A673 (cell line): ENCODE measurements around the gene DLX1. TPM values are rescaled to one million over a fixed set of nuclear protein-coding genes. Genes with fewer than 3 reads are reported as not detected.
"Not testable (repeated sequence)": the region's sequence is repeated elsewhere in the genome, so short reads cannot be mapped to it uniquely, and the experiment has no call there.

Experiments used
- BruUV-seq: library from RNA; stranded (reverse); fragments of 400-500 nt; replicated peaks from 2 replicates; lab custom pipeline; 2021; lab: Mats Ljungman, UMichigan
- CTCF ChIA-PET: fragments of 300-600 bp; sonication (Branson Sonifier 250); formaldehyde crosslinking; loops from one replicate; lab custom pipeline; 2022; ENCODE audit warnings: antibody characterized with exemption; lab: Charles Lee
- POLR2A ChIA-PET: fragments of 300-600 bp; sonication (Branson Sonifier 250); formaldehyde crosslinking; loops from one replicate; lab custom pipeline; 2022; ENCODE audit warnings: antibody characterized with exemption; ENCODE audit not compliant: low non-redundant PET; lab: Charles Lee
- DNase-seq: peaks from one replicate; pipeline ENCODE4 v3.0.0-alpha.2; 2015; ENCODE audit warnings: low spot score
- H3K27ac ChIP-seq: fragments of 200-600 bp; sonication (generic); 2 replicates; pipeline ENCODE4 v1.5.1; 2016; ENCODE audit warnings: mixed run types, low read depth, mild to moderate bottlenecking, mixed read lengths, antibody characterized with exemption, low read length; ENCODE audit not compliant: poor library complexity, severe bottlenecking
- H3K27me3 ChIP-seq: fragments of 200-600 bp; sonication (generic); replicated peaks from 2 replicates; pipeline ENCODE4 v1.6.1; 2017; ENCODE audit warnings: mixed run types, low read depth, mild to moderate bottlenecking, mixed read lengths, antibody characterized with exemption, low read length; ENCODE audit not compliant: insufficient read depth, poor library complexity
- H3K36me3 ChIP-seq: fragments of 200-600 bp; sonication (generic); 2 replicates; pipeline ENCODE4 v1.6.1; 2016; ENCODE audit warnings: mixed run types, mild to moderate bottlenecking, mixed read lengths, antibody characterized with exemption, low read length; ENCODE audit not compliant: insufficient read depth, poor library complexity, severe bottlenecking
- H3K4me1 ChIP-seq: fragments of 200-600 bp; sonication (generic); 2 replicates; pipeline ENCODE4 v1.6.1; 2017; ENCODE audit warnings: mixed run types, mild to moderate bottlenecking, mixed read lengths, antibody characterized with exemption, low read length; ENCODE audit not compliant: insufficient read depth, poor library complexity, severe bottlenecking
- H3K4me3 ChIP-seq: fragments of 200-600 bp; sonication (generic); 2 replicates; pipeline ENCODE4 v1.5.1; 2016; ENCODE audit warnings: low read depth, mixed run types, mild to moderate bottlenecking, mixed read lengths, low read length; ENCODE audit not compliant: poor library complexity, severe bottlenecking
- H3K9me3 ChIP-seq: fragments of 200-600 bp; sonication (generic); 2 replicates; pipeline ENCODE4 v1.6.1; 2016; ENCODE audit warnings: mixed run types, low read depth, mild to moderate bottlenecking, mixed read lengths, antibody characterized with exemption, low read length; ENCODE audit not compliant: poor library complexity, severe bottlenecking
- EZH2 ChIP-seq: fragments of 200-600 bp; sonication (generic); IDR thresholded peaks from 2 replicates; pipeline ENCODE4 v1.6.1; 2017; ENCODE audit warnings: borderline replicate concordance, low read depth, mild to moderate bottlenecking, mixed read lengths, antibody characterized with exemption, low read length; ENCODE audit not compliant: poor library complexity, severe bottlenecking
- intact Hi-C: fragments of 100-400 bp; cut with micrococcal nuclease; formaldehyde crosslinking; loops from one replicate; pipeline ENCODE4 v1.10.0; 2022; ENCODE audit not compliant: unreplicated experiment
- total RNA-seq: library from RNA; stranded (reverse); gene quantifications from 2 replicates; pipeline ENCODE4 v1.2.3, GENCODE V29; 2021
- TF ChIP-seq, protein P1 (sequence below): fragments of 300-800, 200-600 bp; sonication (generic); conservative IDR thresholded peaks from 2 replicates; pipeline ENCODE4 v1.5.1; 2017; ENCODE audit warnings: low read depth, mild to moderate bottlenecking, antibody characterized with exemption, low read length, moderate library complexity, mixed read lengths

DLX1 gene
- total RNA-seq, 1 experiment from 2014 or later: 33.2 TPM

DNA sequence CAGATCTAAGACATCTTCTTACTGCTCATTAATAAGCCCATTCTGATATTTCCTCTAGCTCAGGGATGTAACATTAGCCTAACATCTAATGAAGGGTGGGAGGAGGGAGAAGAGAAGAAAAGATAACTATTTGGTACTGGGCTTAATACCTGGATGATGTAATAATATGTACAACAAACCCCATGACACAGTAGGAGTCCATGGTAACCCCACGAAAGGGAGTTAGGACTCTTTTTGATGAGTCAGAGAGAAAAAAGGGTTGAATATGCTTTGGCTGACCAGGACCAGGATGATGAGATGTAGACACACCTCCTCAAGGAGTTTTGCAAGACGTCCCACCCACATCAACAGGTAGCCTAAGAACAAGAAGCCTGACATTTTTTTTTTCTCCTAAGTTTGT is 51.8 kb downstream of the DLX1 start:
- H3K4me1 ChIP-seq: no peaks in the 10 kb centered on the region
- no peaks in the 10 kb centered on the region for H3K27me3 ChIP-seq
- H3K27ac ChIP-seq: no peak overlapping the region
- no peaks in the 10 kb centered on the region for H3K36me3 ChIP-seq
- TF ChIP-seq, protein P1, sequence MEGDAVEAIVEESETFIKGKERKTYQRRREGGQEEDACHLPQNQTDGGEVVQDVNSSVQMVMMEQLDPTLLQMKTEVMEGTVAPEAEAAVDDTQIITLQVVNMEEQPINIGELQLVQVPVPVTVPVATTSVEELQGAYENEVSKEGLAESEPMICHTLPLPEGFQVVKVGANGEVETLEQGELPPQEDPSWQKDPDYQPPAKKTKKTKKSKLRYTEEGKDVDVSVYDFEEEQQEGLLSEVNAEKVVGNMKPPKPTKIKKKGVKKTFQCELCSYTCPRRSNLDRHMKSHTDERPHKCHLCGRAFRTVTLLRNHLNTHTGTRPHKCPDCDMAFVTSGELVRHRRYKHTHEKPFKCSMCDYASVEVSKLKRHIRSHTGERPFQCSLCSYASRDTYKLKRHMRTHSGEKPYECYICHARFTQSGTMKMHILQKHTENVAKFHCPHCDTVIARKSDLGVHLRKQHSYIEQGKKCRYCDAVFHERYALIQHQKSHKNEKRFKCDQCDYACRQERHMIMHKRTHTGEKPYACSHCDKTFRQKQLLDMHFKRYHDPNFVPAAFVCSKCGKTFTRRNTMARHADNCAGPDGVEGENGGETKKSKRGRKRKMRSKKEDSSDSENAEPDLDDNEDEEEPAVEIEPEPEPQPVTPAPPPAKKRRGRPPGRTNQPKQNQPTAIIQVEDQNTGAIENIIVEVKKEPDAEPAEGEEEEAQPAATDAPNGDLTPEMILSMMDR: no peak
- no peak for TF ChIP-seq EZH2
- POLR2A ChIA-PET: no interaction called here
- intact Hi-C loops: no loop called here
- no peaks in the 10 kb centered on the region for H3K9me3 ChIP-seq
- no TSS peak for BruUV-seq
- no peak for DNase-seq
- H3K4me3 ChIP-seq: no peak overlapping the region
- CTCF ChIA-PET: interaction anchor here (0.8 kb wide), 1 partner anchor 10 kb away, joined by 4 read pairs; no protein-coding TSS in a partner anchor

DNA sequence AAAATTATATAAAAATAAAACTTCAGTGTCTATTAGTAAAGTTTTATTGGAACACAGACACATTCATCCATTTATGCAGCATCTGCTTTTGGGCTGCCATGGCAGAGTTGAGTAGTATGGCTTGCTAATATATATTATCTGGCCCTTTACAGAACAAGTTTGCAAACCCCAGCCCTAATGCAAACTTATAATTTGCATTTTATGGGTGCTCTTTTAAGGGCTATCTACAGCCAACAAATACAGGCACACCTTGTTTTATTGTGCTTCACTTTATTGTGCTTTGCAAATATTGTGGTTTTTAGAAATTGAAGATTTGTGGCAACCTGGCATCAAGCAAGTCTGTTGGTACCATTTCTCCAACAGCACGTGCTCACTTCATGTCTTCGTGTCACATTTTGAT is 52.6 kb downstream of the DLX1 start:
- BruUV-seq: no TSS peak
- POLR2A ChIA-PET: no interaction called here
- CTCF ChIA-PET: interaction anchor here (0.6 kb wide), 1 partner anchor 331 kb away, joined by 3 read pairs; no protein-coding TSS in a partner anchor
- intact Hi-C loops: no loop called here
- TF ChIP-seq, protein P1: no peak
- no peak for TF ChIP-seq EZH2
- H3K36me3 ChIP-seq: no peaks in the 10 kb centered on the region
- no peaks in the 10 kb centered on the region for H3K4me1 ChIP-seq
- H3K27me3 ChIP-seq: no peaks in the 10 kb centered on the region
- no peak overlapping the region for H3K27ac ChIP-seq
- DNase-seq: no peak
- H3K9me3 ChIP-seq: no peaks in the 10 kb centered on the region
- no peak overlapping the region for H3K4me3 ChIP-seq

DNA sequence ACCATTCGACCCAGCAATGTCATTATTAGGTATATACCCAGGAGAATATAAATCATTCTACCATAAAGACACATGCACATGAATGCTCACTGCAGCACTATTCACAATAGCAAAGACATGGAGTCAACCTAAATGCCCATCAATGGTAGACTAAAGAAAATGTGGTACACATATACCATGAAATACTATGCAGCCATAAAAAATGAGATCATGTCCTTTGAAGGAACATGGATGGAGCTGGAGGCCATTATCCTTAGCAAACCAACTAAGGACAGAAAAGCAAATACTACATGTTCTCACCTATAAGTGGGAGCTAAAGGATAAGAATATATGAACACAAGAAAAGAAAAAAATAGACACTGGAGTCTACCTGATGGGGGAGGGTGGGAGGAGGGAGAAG is 53.4 kb downstream of the DLX1 start:
- intact Hi-C loops, POLR2A ChIA-PET: not testable (repeated sequence)

More for the DNA sequence above, 53.4 kb downstream of the DLX1 start:
- DNase-seq, CTCF ChIA-PET, H3K36me3 ChIP-seq, H3K4me1 ChIP-seq, BruUV-seq, H3K4me3 ChIP-seq, H3K9me3 ChIP-seq, H3K27ac ChIP-seq, H3K27me3 ChIP-seq: not testable (repeated sequence)

Other genes starting within 250 kb of the DLX1 start
- 17.7 and 19.2 TPM in 2 replicates for gene SLC25A12, start 191.3 kb upstream of the DLX1 start, total RNA-seq
- 109 and 115 TPM in 2 replicates for gene HAT1, start 163.0 kb upstream of the DLX1 start, total RNA-seq
- gene METAP1D, start 85.6 kb upstream of the DLX1 start, total RNA-seq: 11.8 and 12.7 TPM in 2 replicates
- 18.3 and 20.4 TPM in 2 replicates for gene DLX2, start 17.4 kb downstream of the DLX1 start, total RNA-seq